ENCODE measurements around the gene CCDC149.

Gene CCDC149

GRCh38 chr4:24772061-24772705, 140.7 kb downstream of the CCDC149 start:
- no peaks in the 10 kb centered on the region for H4K20me1 ChIP-seq (ENCODE audit: insufficient read depth, low read length)
- no peaks in the 10 kb centered on the region for H3K79me2 ChIP-seq (ENCODE audit: insufficient read depth, low read length)
- H3K9me3 ChIP-seq (ENCODE audit: insufficient read depth, low read length, severe bottlenecking): no peaks in the 10 kb centered on the region
- H3K9ac ChIP-seq (ENCODE audit: low read depth, low read length): no peak overlapping the region
- ATAC-seq (ENCODE audit: insufficient read depth, low read depth) (no peak), DNase-seq (no peak)
- no peak overlapping the region for H3K27ac ChIP-seq (ENCODE audit: low read length)
- no peak for TF ChIP-seq EZH2 (IDR thresholded peaks at IDR 0.05; ENCODE audit: borderline replicate concordance, low read depth, low read length, severe bottlenecking)
- TF ChIP-seq CTCF (IDR thresholded peaks at IDR 0.05; ENCODE audit: borderline replicate concordance, extremely low read depth, low read length, poor library complexity, severe bottlenecking): no peak
- no peak overlapping the region for H3K4me3 ChIP-seq (ENCODE audit: low read depth in 1 of 2, low read length in 2 of 2)
- H3K4me1 ChIP-seq (ENCODE audit: insufficient read depth, low read length): no peaks in the 10 kb centered on the region
- no peak overlapping the region for H3K4me2 ChIP-seq (ENCODE audit: insufficient read depth, low read length)
- no peaks in the 10 kb centered on the region for H3K27me3 ChIP-seq (ENCODE audit: insufficient read depth, low read length, poor library complexity)
- no peak overlapping the region for H2AFZ ChIP-seq (ENCODE audit: low read depth, low read length)
- H3K36me3 ChIP-seq (ENCODE audit: insufficient read depth, low read length): no peaks in the 10 kb centered on the region

- no peaks in the 10 kb centered on the region for H4K20me1 ChIP-seq (ENCODE audit: insufficient read depth, low read length)
- H3K27ac ChIP-seq (ENCODE audit: low read length): no peak overlapping the region
- no peak overlapping the region for H3K9ac ChIP-seq (ENCODE audit: low read depth, low read length)
- H3K9me3 ChIP-seq (ENCODE audit: insufficient read depth, low read length, severe bottlenecking): no peaks in the 10 kb centered on the region
- H3K79me2 ChIP-seq (ENCODE audit: insufficient read depth, low read length): no peaks in the 10 kb centered on the region
- H2AFZ ChIP-seq (ENCODE audit: low read depth, low read length): no peak overlapping the region
- ATAC-seq (ENCODE audit: insufficient read depth, low read depth): no peak
- no peak for DNase-seq
- H3K36me3 ChIP-seq (ENCODE audit: insufficient read depth, low read length): no peaks in the 10 kb centered on the region
- no peak overlapping the region for H3K4me2 ChIP-seq (ENCODE audit: insufficient read depth, low read length)
- no peak for TF ChIP-seq EZH2 (IDR thresholded peaks at IDR 0.05; ENCODE audit: borderline replicate concordance, low read depth, low read length, severe bottlenecking)
- TF ChIP-seq CTCF (IDR thresholded peaks at IDR 0.05; ENCODE audit: borderline replicate concordance, extremely low read depth, low read length, poor library complexity, severe bottlenecking): no peak
- H3K4me1 ChIP-seq (ENCODE audit: insufficient read depth, low read length): no peaks in the 10 kb centered on the region
- H3K27me3 ChIP-seq (ENCODE audit: insufficient read depth, low read length, poor library complexity): no peaks in the 10 kb centered on the region
- no peak overlapping the region for H3K4me3 ChIP-seq (ENCODE audit: low read depth in 1 of 2, low read length in 2 of 2)
Observed at GRCh38 chr4:24771241-24771640, 141.6 kb downstream of the CCDC149 start.

- no peaks in the 10 kb centered on the region for H3K4me1 ChIP-seq (ENCODE audit: insufficient read depth, low read length)
- TF ChIP-seq EZH2 (IDR thresholded peaks at IDR 0.05; ENCODE audit: borderline replicate concordance, low read depth, low read length, severe bottlenecking) (no peak), CTCF (IDR thresholded peaks at IDR 0.05; ENCODE audit: borderline replicate concordance, extremely low read depth, low read length, poor library complexity, severe bottlenecking) (no peak)
- no peak overlapping the region for H3K4me3 ChIP-seq (ENCODE audit: low read depth in 1 of 2, low read length in 2 of 2)
- no peak overlapping the region for H3K4me2 ChIP-seq (ENCODE audit: insufficient read depth, low read length)
- ATAC-seq (ENCODE audit: insufficient read depth, low read depth) (no peak), DNase-seq (no peak)
- H3K27ac ChIP-seq (ENCODE audit: low read length): no peak overlapping the region
- no peaks in the 10 kb centered on the region for H3K9me3 ChIP-seq (ENCODE audit: insufficient read depth, low read length, severe bottlenecking)
- no peaks in the 10 kb centered on the region for H4K20me1 ChIP-seq (ENCODE audit: insufficient read depth, low read length)
- H3K36me3 ChIP-seq (ENCODE audit: insufficient read depth, low read length): no peaks in the 10 kb centered on the region
- no peaks in the 10 kb centered on the region for H3K79me2 ChIP-seq (ENCODE audit: insufficient read depth, low read length)
- H2AFZ ChIP-seq (ENCODE audit: low read depth, low read length): no peak overlapping the region
- no peak overlapping the region for H3K9ac ChIP-seq (ENCODE audit: low read depth, low read length)
- H3K27me3 ChIP-seq (ENCODE audit: insufficient read depth, low read length, poor library complexity): no peaks in the 10 kb centered on the region
Observed at GRCh38 chr4:24770667-24771066, 142.2 kb downstream of the CCDC149 start.

Data from DND-41 (cell line).